ENCODE results near the gene ASMT. TPM values are rescaled to one million over a fixed set of nuclear protein-coding genes. Genes with fewer than 3 reads are reported as not detected.

The ASMT gene
- total RNA-seq, 1 donor from 2014 or later: not detected

- Mint-ChIP-seq H3K9me3 (ENCODE audit: unreplicated experiment) (peaks cover 2% of the 10 kb centered on the region), H3K4me3 (ENCODE audit: unreplicated experiment) (no peak overlapping the region), H3K27ac (ENCODE audit: unreplicated experiment) (no peak overlapping the region), H3K4me1 (ENCODE audit: low read depth, unreplicated experiment) (no peaks in the 10 kb centered on the region), H3K36me3 (ENCODE audit: low read depth, unreplicated experiment) (no peaks in the 10 kb centered on the region), H3K27me3 (ENCODE audit: low read depth, unreplicated experiment) (peaks cover 3% of the 10 kb centered on the region)
- DNase-seq (ENCODE audit: low read depth) (no peak), FAIRE-seq (no peak)
- H3K4me1 ChIP-seq (ENCODE audit: insufficient read depth, low read length): no peaks in the 10 kb centered on the region
- H3K27ac ChIP-seq (ENCODE audit: low read depth, low read length): no peak overlapping the region
- no peaks in the 10 kb centered on the region for H3K27me3 ChIP-seq (ENCODE audit: insufficient read depth, low read length)
- no peak overlapping the region for H3K4me3 ChIP-seq (ENCODE audit: insufficient read depth, low read depth, low read length)
- TF ChIP-seq CTCF (IDR thresholded peaks at IDR 0.05; ENCODE audit: insufficient read depth, low read depth, low read length) (no peak), EZH2 (IDR thresholded peaks at IDR 0.05; ENCODE audit: insufficient read depth, low read length) (no peak)
- no peak overlapping the region for H3K9ac ChIP-seq (ENCODE audit: low read length)
- H3K79me2 ChIP-seq (ENCODE audit: insufficient read depth, low read length): no peaks in the 10 kb centered on the region
- no peaks in the 10 kb centered on the region for H3K36me3 ChIP-seq (ENCODE audit: insufficient read depth, low read length)
- no peaks in the 10 kb centered on the region for H3K9me3 ChIP-seq (ENCODE audit: insufficient read depth, low read depth, low read length)
- H3K4me2 ChIP-seq (ENCODE audit: low read length): no peak overlapping the region
- H4K20me1 ChIP-seq (ENCODE audit: insufficient read depth, low read length): no peaks in the 10 kb centered on the region
- H2AFZ ChIP-seq (ENCODE audit: low read depth, low read length): no peak overlapping the region
Observed at GRCh38 chrX:1610166-1610565, 4.7 kb upstream of the ASMT start.

- Histone ChIP-seq H3K27ac (ENCODE audit: low read depth, low read length) (no peak overlapping the region), H3K4me1 (ENCODE audit: insufficient read depth, low read length) (no peaks in the 10 kb centered on the region), H2AFZ (ENCODE audit: low read depth, low read length) (no peak overlapping the region), H3K27me3 (ENCODE audit: insufficient read depth, low read length) (no peaks in the 10 kb centered on the region), H3K36me3 (ENCODE audit: insufficient read depth, low read length) (no peaks in the 10 kb centered on the region), H4K20me1 (ENCODE audit: insufficient read depth, low read length) (no peaks in the 10 kb centered on the region), H3K4me2 (ENCODE audit: low read length) (no peak overlapping the region), H3K79me2 (ENCODE audit: insufficient read depth, low read length) (no peaks in the 10 kb centered on the region), H3K9ac (ENCODE audit: low read length) (no peak overlapping the region), H3K9me3 (ENCODE audit: insufficient read depth, low read depth, low read length) (no peaks in the 10 kb centered on the region), H3K4me3 (ENCODE audit: insufficient read depth, low read depth, low read length) (no peak overlapping the region)
- DNase-seq (ENCODE audit: low read depth) (no peak), FAIRE-seq (no peak)
- H3K27me3 Mint-ChIP-seq (ENCODE audit: low read depth, unreplicated experiment): peaks cover 3% of the 10 kb centered on the region
- H3K4me1 Mint-ChIP-seq (ENCODE audit: low read depth, unreplicated experiment): no peaks in the 10 kb centered on the region
- H3K9me3 Mint-ChIP-seq (ENCODE audit: unreplicated experiment): peaks cover 2% of the 10 kb centered on the region
- no peak overlapping the region for H3K4me3 Mint-ChIP-seq (ENCODE audit: unreplicated experiment)
- H3K36me3 Mint-ChIP-seq (ENCODE audit: low read depth, unreplicated experiment): no peaks in the 10 kb centered on the region
- no peak overlapping the region for H3K27ac Mint-ChIP-seq (ENCODE audit: unreplicated experiment)
- TF ChIP-seq CTCF (IDR thresholded peaks at IDR 0.05; ENCODE audit: insufficient read depth, low read depth, low read length): no peak
- TF ChIP-seq EZH2 (IDR thresholded peaks at IDR 0.05; ENCODE audit: insufficient read depth, low read length): no peak
Observed at GRCh38 chrX:1610736-1611135, 4.1 kb upstream of the ASMT start.

GRCh38 chrX:1612641-1613286 is 2.1 kb upstream of the ASMT start:
- H4K20me1 ChIP-seq (ENCODE audit: insufficient read depth, low read length): no peaks in the 10 kb centered on the region
- H3K4me2 ChIP-seq (ENCODE audit: low read length): no peak overlapping the region
- TF ChIP-seq CTCF (IDR thresholded peaks at IDR 0.05; ENCODE audit: insufficient read depth, low read depth, low read length) (no peak), EZH2 (IDR thresholded peaks at IDR 0.05; ENCODE audit: insufficient read depth, low read length) (no peak)

More at GRCh38 chrX:1612641-1613286, 2.1 kb upstream of the ASMT start:
- H3K79me2 ChIP-seq (ENCODE audit: insufficient read depth, low read length): no peaks in the 10 kb centered on the region
- no peak overlapping the region for H3K4me3 Mint-ChIP-seq (ENCODE audit: unreplicated experiment)
- no peak overlapping the region for H2AFZ ChIP-seq (ENCODE audit: low read depth, low read length)
- no peaks in the 10 kb centered on the region for H3K9me3 ChIP-seq (ENCODE audit: insufficient read depth, low read depth, low read length)
- H3K27ac ChIP-seq (ENCODE audit: low read depth, low read length): no peak overlapping the region
- H3K9me3 Mint-ChIP-seq (ENCODE audit: unreplicated experiment): peaks cover 2% of the 10 kb centered on the region
- no peak overlapping the region for H3K27ac Mint-ChIP-seq (ENCODE audit: unreplicated experiment)
- H3K4me1 Mint-ChIP-seq (ENCODE audit: low read depth, unreplicated experiment): no peaks in the 10 kb centered on the region
- H3K27me3 Mint-ChIP-seq (ENCODE audit: low read depth, unreplicated experiment): peaks cover 3% of the 10 kb centered on the region
- no peaks in the 10 kb centered on the region for H3K36me3 ChIP-seq (ENCODE audit: insufficient read depth, low read length)
- no peak overlapping the region for H3K9ac ChIP-seq (ENCODE audit: low read length)
- H3K4me1 ChIP-seq (ENCODE audit: insufficient read depth, low read length): no peaks in the 10 kb centered on the region
- DNase-seq (ENCODE audit: low read depth) (no peak), FAIRE-seq (no peak)
- no peak overlapping the region for H3K4me3 ChIP-seq (ENCODE audit: insufficient read depth, low read depth, low read length)
- H3K36me3 Mint-ChIP-seq (ENCODE audit: low read depth, unreplicated experiment): peaks cover 3% of the 10 kb centered on the region
- no peaks in the 10 kb centered on the region for H3K27me3 ChIP-seq (ENCODE audit: insufficient read depth, low read length)

All from astrocyte (in vitro differentiated cells and primary cell).